AG04450 (cell line): ENCODE data around the gene UCP2. TPM values are rescaled to one million over a fixed set of nuclear protein-coding genes. Genes with fewer than 3 reads are reported as not detected.
A peak's percentile ranks its signal among the peaks of the same experiment; 100 is the strongest.

ENCODE experiments used
- CTCF ChIA-PET: fragments of 300-600, 350-600 bp; formaldehyde crosslinking; extraction: SDS; loops from one replicate; lab custom pipeline; 2022; ENCODE audit warnings: antibody characterized with exemption, inconsistent platforms; lab: Charles Lee
- POLR2A ChIA-PET: fragments of 350-600 bp; formaldehyde crosslinking; extraction: SDS; loops from one replicate; lab custom pipeline; 2021; ENCODE audit warnings: antibody characterized with exemption, inconsistent platforms; lab: Yijun Ruan, JAX
- DNase-seq: peaks from one replicate; pipeline ENCODE4 v3.0.0-alpha.2; 2011; ENCODE audit warnings: low read depth, low spot score
- H3K27ac ChIP-seq: one replicate; pipeline ENCODE4 v1.5.1; 2012; ENCODE audit warnings: low read depth, low read length, control low read depth
- H3K27me3 ChIP-seq: one replicate; pipeline ENCODE4 v1.6.0; 2012; ENCODE audit warnings: low read length; ENCODE audit not compliant: control insufficient read depth, insufficient read depth
- H3K4me3 ChIP-seq: 2 replicates; pipeline ENCODE4 v1.5.1; 2011; ENCODE audit warnings: mild to moderate bottlenecking, low read depth, low read length, control low read depth
- H3K9me3 ChIP-seq: 2 replicates; pipeline ENCODE4 v1.5.1; 2012; ENCODE audit warnings: low read length; ENCODE audit not compliant: control insufficient read depth, insufficient read depth
- polyA plus RNA-seq: library from polyadenylated mRNA; depleted of rRNA; stranded (reverse); fragments of >200 nt; gene quantifications from 2 replicates; pipeline ENCODE4 v1.2.3, GENCODE V29; 2011
- TF ChIP-seq, protein P1 (sequence below): IDR thresholded peaks from 2 replicates; pipeline ENCODE4 v1.5.1; 2011; ENCODE audit warnings: low read depth, low read length, control low read depth, inconsistent platforms

UCP2 gene
- polyA plus RNA-seq, 1 experiment: 4.7 TPM

DNA sequence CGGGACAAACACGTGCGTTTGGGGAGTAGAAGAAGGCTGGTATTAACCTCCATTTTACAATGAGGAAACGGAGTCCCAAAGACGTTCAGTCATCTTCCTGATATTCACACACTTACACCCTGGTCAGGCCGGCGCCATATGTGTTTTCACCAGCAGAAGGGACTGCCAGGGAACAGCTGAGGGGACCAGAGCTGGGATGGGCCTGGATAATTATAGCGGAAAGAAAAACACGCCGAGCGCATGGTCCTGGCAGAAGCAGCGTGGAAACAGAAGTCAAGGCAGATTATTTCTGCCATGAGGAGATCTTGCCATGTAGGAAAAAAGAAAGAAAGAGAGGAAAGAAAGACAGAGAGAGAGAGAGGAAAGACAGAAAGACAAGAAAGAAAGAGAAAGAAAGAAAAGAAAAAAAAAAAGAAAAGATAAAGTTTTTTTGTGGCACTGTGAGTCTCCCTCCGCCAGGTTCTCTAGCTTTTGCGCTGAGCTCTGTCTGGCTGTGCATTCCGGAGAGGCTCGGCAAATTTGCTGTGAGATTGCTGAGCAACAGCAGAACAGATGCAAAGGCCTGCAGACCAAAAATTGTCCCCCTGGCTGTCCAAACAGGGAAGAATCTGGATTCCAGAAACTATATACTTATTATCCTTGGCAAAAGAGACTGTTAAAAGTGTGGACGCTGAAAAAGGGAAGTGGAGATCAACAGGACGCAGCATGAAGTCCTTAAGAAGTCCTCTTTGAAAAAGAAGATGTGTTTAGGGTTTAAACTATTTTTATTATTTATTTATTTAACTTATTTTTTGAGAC, 1.3 kb upstream of the UCP2 start:
- H3K27ac ChIP-seq: peak overlapping the region; percentile 31
- TF ChIP-seq, protein P1, sequence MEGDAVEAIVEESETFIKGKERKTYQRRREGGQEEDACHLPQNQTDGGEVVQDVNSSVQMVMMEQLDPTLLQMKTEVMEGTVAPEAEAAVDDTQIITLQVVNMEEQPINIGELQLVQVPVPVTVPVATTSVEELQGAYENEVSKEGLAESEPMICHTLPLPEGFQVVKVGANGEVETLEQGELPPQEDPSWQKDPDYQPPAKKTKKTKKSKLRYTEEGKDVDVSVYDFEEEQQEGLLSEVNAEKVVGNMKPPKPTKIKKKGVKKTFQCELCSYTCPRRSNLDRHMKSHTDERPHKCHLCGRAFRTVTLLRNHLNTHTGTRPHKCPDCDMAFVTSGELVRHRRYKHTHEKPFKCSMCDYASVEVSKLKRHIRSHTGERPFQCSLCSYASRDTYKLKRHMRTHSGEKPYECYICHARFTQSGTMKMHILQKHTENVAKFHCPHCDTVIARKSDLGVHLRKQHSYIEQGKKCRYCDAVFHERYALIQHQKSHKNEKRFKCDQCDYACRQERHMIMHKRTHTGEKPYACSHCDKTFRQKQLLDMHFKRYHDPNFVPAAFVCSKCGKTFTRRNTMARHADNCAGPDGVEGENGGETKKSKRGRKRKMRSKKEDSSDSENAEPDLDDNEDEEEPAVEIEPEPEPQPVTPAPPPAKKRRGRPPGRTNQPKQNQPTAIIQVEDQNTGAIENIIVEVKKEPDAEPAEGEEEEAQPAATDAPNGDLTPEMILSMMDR: no peak
- DNase-seq: no peak
- H3K4me3 ChIP-seq: peak overlapping the region; percentile 82
- no peaks in the 10 kb centered on the region for H3K27me3 ChIP-seq
- H3K9me3 ChIP-seq: no peaks in the 10 kb centered on the region
- CTCF ChIA-PET: no interaction called here
- POLR2A ChIA-PET: no interaction called here

DNA sequence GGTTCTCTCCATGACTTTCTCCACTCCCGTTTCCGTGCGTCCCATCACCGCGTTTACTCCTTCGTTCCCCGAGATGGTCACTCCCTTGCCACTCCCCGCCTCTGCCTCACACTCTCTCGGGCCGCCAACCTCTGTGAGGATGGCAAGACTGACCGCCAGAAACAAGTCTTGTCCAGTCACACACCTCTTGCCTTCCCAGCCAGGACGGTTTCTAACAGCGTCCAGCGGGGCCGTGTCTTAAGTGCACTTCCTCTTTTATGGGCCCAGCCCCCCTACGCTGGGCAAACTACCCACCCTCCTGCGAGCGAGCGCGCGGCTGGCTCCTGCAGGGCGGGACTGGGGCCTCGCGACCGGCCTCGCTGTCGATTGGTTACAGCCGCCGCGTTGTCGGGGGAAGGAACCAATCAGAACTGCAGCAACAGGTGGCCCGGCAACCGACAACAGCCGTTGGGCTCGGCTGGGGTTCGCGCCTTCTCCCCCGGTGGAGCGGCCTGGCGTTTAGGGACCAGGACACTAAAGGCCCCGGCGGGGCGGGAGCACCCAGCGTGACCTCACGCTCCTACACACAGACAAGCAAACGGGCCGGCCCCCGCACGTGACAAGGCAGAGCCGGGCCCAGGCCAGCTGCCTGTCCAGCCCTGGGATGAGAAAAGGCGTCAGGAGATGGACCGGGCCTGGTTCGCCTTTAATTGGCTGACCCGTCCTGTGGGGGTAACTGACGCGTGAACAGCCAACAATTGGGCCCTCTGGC, 522 bp upstream of the UCP2 start:
- TF ChIP-seq, protein P1: no peak
- DNase-seq: peak; percentile 52
- Histone ChIP-seq H3K27ac (peak overlapping the region; percentile 83), H3K4me3 (peak overlapping the region; percentile 82), H3K9me3 (no peaks in the 10 kb centered on the region), H3K27me3 (no peaks in the 10 kb centered on the region)
- ChIA-PET CTCF (interaction anchor here (1.1 kb wide), 1 partner anchor 19 kb away, joined by 4 read pairs; no protein-coding TSS in a partner anchor), POLR2A (interaction anchor here (0.6 to 0.9 kb wide), 2 partner anchors 114 to 124 kb away, joined by 3 to 5 read pairs; no protein-coding TSS in a partner anchor)

DNA sequence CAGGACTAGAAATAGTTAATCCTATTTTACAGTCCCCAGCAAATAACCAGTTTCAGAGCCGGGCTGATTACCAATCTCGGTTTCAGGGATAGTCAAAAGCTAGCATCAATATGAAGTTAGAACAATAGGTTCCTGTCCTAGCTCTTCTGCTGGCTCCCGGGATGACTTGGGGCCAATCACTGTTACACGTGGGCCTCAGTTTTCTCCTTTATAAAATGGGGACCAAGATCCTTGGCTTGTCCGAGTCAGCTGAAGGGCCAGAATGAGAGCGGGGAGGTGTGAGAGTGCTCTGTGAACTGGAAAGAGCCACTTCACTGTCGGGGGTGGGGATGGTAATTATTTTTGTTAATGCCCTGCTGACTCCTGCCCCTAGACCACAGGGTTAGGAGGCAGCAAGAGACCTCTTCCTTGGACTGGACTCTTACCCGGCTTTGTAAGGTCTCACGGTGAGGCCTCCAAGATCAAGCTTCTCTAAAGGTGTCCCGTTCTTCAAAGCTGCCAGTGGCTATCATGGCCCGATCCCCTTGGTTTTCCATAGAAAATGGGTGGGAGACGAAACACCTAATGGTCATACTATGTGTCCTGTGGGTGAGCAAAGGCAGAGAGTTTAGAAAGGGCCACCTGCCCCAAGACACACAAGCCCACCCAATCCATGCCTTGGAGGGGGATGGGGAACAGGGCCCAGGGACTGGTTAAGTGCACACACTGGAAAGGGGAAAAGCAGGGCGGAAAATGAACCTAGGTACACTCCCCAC, 1.4 kb downstream of the UCP2 start:
- TF ChIP-seq, protein P1: no peak
- CTCF ChIA-PET: interaction anchor here (1.8 kb wide), 1 partner anchor 17 kb away, joined by 10 read pairs; no protein-coding TSS in a partner anchor
- Histone ChIP-seq H3K9me3 (no peaks in the 10 kb centered on the region), H3K4me3 (no peak overlapping the region), H3K27ac (no peak overlapping the region), H3K27me3 (no peaks in the 10 kb centered on the region)
- no peak for DNase-seq
- POLR2A ChIA-PET: interaction anchor here (0.6 kb wide), 1 partner anchor 156 kb away, joined by 8 read pairs; no protein-coding TSS in a partner anchor

DNA sequence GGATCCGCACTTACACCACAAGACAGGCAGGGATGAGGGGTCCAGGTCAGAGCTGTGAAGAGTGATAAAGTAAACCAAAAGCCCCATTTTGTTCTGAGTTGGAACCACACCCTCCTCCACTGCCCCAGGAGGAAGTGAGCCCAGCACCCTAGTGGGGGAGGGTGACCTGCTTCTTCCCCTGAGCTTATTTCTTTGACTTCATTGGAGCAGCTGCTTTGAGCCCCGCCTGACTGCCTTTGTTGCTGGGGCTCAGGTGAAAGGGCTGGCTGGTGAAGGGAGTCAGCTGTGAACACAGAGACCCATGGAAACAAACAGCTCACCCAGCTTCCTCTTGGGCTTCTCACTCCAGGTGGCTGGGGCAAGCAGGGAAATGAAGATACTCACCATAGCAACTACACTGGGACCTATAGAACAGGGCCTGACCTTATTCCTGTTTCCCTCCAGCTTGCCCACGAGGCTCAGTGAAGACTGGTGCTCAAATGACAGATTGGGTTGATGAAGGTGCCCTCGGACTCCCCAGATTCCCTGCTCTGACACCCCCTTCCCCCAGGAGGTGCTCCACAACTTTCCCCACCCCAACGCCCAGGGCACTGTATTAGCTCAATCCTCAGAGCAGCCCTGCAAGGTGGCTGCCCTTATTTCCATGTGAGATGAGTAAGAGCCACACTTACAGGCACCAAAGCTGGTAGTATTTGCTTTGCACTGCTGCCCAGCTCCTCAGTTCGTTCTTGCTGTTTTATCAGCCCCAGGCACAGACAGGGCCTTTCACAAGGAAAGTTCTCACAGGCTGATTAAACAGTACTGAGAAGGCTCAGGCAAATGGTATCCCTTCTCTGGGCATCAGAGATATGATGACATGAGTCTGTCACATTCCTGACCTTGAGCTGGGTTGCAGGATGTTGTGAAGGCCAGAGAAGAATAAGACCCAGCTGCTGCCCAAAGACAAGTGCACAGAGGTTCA, 2.4 kb downstream of the UCP2 start:
- no peaks in the 10 kb centered on the region for H3K27me3 ChIP-seq
- no peak for DNase-seq
- CTCF ChIA-PET: interaction anchor here (1.8 kb wide), 1 partner anchor 17 kb away, joined by 10 read pairs; no protein-coding TSS in a partner anchor
- TF ChIP-seq, protein P1: no peak
- H3K4me3 ChIP-seq: no peak overlapping the region
- H3K27ac ChIP-seq: no peak overlapping the region
- no peaks in the 10 kb centered on the region for H3K9me3 ChIP-seq
- POLR2A ChIA-PET: interaction anchor here (0.5 kb wide), 1 partner anchor 47 kb away, joined by 8 read pairs; no protein-coding TSS in a partner anchor
